Measurements from ENCODE around the gene TGIF2.

TGIF2 gene

DNA sequence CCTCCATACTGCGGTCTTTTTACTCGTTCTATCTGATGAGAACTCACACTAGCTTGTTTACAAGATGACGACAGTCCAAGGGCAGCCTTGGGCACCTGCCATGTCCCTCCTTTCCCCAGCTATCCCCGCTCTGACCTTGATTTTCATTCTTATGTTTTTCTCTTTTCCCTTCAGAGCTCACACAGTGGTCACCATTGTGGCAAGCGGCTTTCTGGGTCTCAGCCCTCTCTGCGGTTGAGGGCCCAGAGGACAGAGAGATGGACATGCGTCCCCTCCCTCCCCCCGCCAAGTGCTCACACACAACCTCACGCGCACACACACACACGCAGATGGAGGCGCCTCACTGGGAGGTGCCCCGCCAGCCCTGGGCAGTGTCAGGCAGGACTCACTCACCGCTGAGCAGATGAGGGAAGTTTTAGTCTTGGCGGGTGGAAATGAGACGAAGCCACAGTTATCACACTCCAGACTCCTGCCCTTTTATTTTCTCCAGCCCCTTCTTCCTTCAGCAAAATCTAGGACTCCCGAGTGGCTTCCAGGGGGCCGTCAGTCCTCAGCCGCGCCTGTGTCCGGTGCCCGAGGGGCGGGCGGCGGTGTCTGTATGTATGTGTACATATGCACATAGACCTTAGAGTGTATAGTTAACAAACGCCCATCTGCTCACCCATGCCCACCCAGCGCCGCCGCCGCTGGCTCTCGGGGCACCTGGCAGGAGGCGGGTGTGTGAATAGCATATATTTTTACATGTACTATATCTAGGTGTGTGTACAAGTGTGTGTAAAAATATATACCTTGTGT lies 45.9 kb upstream of the TGIF2 start:
- Histone ChIP-seq H3K9me3 (ENCODE audit: control insufficient read depth, insufficient read depth, low read depth, low read length) (no peaks in the 10 kb centered on the region), H3K4me3 (ENCODE audit: low read depth, low read length) (no peak overlapping the region), H3K4me1 (ENCODE audit: control insufficient read depth, insufficient read depth, low read length) (no peaks in the 10 kb centered on the region), H3K27ac (ENCODE audit: extremely low read depth, low read depth, low read length) (no peak overlapping the region), H3K36me3 (ENCODE audit: control insufficient read depth in 2 of 2, insufficient read depth in 1 of 2, low read length in 2 of 2) (peaks cover 0 to 40% of the 10 kb centered on the region in 2 experiments; a peak in 2 of 3 replicates)
- CTCF ChIA-PET: no interaction called here
- no peak for TF ChIP-seq ZNF140 (tag by site-specific recombination; IDR thresholded peaks at IDR 0.05)
- TF ChIP-seq ZBTB7A (tag by site-specific recombination; IDR thresholded peaks at IDR 0.05; ENCODE audit: low read depth): no peak
- POLR2A ChIA-PET: no interaction called here

- Histone ChIP-seq H3K4me1 (ENCODE audit: control insufficient read depth, insufficient read depth, low read length) (no peaks in the 10 kb centered on the region), H3K36me3 (ENCODE audit: control insufficient read depth in 2 of 2, insufficient read depth in 1 of 2, low read length in 2 of 2) (peaks cover 0 to 40% of the 10 kb centered on the region in 2 experiments; a peak in 2 of 3 replicates), H3K4me3 (ENCODE audit: low read depth, low read length) (no peak overlapping the region), H3K9me3 (ENCODE audit: control insufficient read depth, insufficient read depth, low read depth, low read length) (no peaks in the 10 kb centered on the region), H3K27ac (ENCODE audit: extremely low read depth, low read depth, low read length) (no peak overlapping the region)
- ChIA-PET CTCF (interaction anchor here (0.5 to 0.9 kb wide), 3 partner anchors 14 to 325 kb away, joined by 3 to 6 read pairs (median 4); no protein-coding TSS in a partner anchor), POLR2A (no interaction called here)
- TF ChIP-seq ZNF654 (tag by site-specific recombination; IDR thresholded peaks at IDR 0.05; ENCODE audit: low read depth) (no peak), ZNF248 (tag by site-specific recombination; IDR thresholded peaks at IDR 0.05) (no peak), ZNF530 (tag by site-specific recombination; IDR thresholded peaks at IDR 0.05; ENCODE audit: low read depth) (no peak), GLIS1 (tag by site-specific recombination; IDR thresholded peaks at IDR 0.05) (no peak)
These were observed 45.1 kb upstream of the TGIF2 start for GRCh38 chr20:36528176-36528874.

GRCh38 chr20:36528875-36529417 lies 44.5 kb upstream of the TGIF2 start:
- Histone ChIP-seq H3K36me3 (ENCODE audit: control insufficient read depth in 2 of 2, insufficient read depth in 1 of 2, low read length in 2 of 2) (peaks cover 0 to 36% of the 10 kb centered on the region in 2 experiments; a peak in 1 of 3 replicates), H3K4me3 (ENCODE audit: low read depth, low read length) (no peak overlapping the region), H3K4me1 (ENCODE audit: control insufficient read depth, insufficient read depth, low read length) (no peaks in the 10 kb centered on the region), H3K27ac (ENCODE audit: extremely low read depth, low read depth, low read length) (no peak overlapping the region), H3K9me3 (ENCODE audit: control insufficient read depth, insufficient read depth, low read depth, low read length) (no peaks in the 10 kb centered on the region)
- no peak for TF ChIP-seq PRDM4 (tag by site-specific recombination; IDR thresholded peaks at IDR 0.05)
- no peak for TF ChIP-seq GLIS1 (tag by site-specific recombination; IDR thresholded peaks at IDR 0.05)
- no peak for TF ChIP-seq ZNF16 (tag by site-specific recombination; IDR thresholded peaks at IDR 0.05; ENCODE audit: low read depth)
- TF ChIP-seq EGR2 (tag by site-specific recombination; IDR thresholded peaks at IDR 0.05; ENCODE audit: low read depth): no peak
- no peak for TF ChIP-seq MZF1 (tag by site-specific recombination; IDR thresholded peaks at IDR 0.05; ENCODE audit: borderline replicate concordance)
- TF ChIP-seq ZNF777 (tag by site-specific recombination; IDR thresholded peaks at IDR 0.05; ENCODE audit: borderline replicate concordance): no peak
- no peak for TF ChIP-seq ZBTB44 (tag by site-specific recombination; IDR thresholded peaks at IDR 0.05)
- no peak for TF ChIP-seq WT1 (tag by site-specific recombination; IDR thresholded peaks at IDR 0.05)
- no peak for TF ChIP-seq BCL11A (tag by site-specific recombination; IDR thresholded peaks at IDR 0.05; ENCODE audit: low read depth)
- TF ChIP-seq ZNF555 (tag by site-specific recombination; conservative IDR thresholded peaks at IDR 0.05): no peak
- TF ChIP-seq ZEB2 (tag by site-specific recombination; IDR thresholded peaks at IDR 0.05): no peak
- TF ChIP-seq ZNF146 (tag by site-specific recombination; IDR thresholded peaks at IDR 0.05): no peak
- TF ChIP-seq ZNF2 (tag by site-specific recombination; IDR thresholded peaks at IDR 0.05): no peak
- ChIA-PET POLR2A (no interaction called here), CTCF (interaction anchor here (0.5 to 0.9 kb wide), 4 partner anchors 13 to 324 kb away, joined by 3 to 6 read pairs (median 4); no protein-coding TSS in a partner anchor)
